AG04450 (cell line): ENCODE measurements around the gene CCDC192. TPM values are rescaled to one million over a fixed set of nuclear protein-coding genes. Genes with fewer than 3 reads are reported as not detected.

ENCODE experiments used
- CTCF ChIA-PET: fragments of 300-600, 350-600 bp; formaldehyde crosslinking; extraction: SDS; loops from one replicate; lab custom pipeline; 2022; ENCODE audit warnings: antibody characterized with exemption, inconsistent platforms; lab: Charles Lee
- POLR2A ChIA-PET: fragments of 350-600 bp; formaldehyde crosslinking; extraction: SDS; loops from one replicate; lab custom pipeline; 2021; ENCODE audit warnings: antibody characterized with exemption, inconsistent platforms; lab: Yijun Ruan, JAX
- DNase-seq: peaks from one replicate; pipeline ENCODE4 v3.0.0-alpha.2; 2011; ENCODE audit warnings: low read depth, low spot score
- H3K27ac ChIP-seq: one replicate; pipeline ENCODE4 v1.5.1; 2012; ENCODE audit warnings: low read depth, low read length, control low read depth
- H3K27me3 ChIP-seq: one replicate; pipeline ENCODE4 v1.6.0; 2012; ENCODE audit warnings: low read length; ENCODE audit not compliant: control insufficient read depth, insufficient read depth
- H3K4me3 ChIP-seq: 2 replicates; pipeline ENCODE4 v1.5.1; 2011; ENCODE audit warnings: mild to moderate bottlenecking, low read depth, low read length, control low read depth
- H3K9me3 ChIP-seq: 2 replicates; pipeline ENCODE4 v1.5.1; 2012; ENCODE audit warnings: low read length; ENCODE audit not compliant: control insufficient read depth, insufficient read depth
- CTCF ChIP-seq: IDR thresholded peaks from 2 replicates; pipeline ENCODE4 v1.5.1; 2011; ENCODE audit warnings: low read depth, low read length, control low read depth, inconsistent platforms
- polyA minus RNA-seq: library from RNA; depleted of rRNA, polyadenylated mRNA; stranded (reverse); fragments of >200 nt; gene quantifications from 2 replicates; pipeline ENCODE4 v1.2.3, GENCODE V29; 2011; rRNA and poly(A)+ RNA removed
- polyA plus RNA-seq: library from polyadenylated mRNA; depleted of rRNA; stranded (reverse); fragments of >200 nt; gene quantifications from 2 replicates; pipeline ENCODE4 v1.2.3, GENCODE V29; 2011; rRNA removed

The CCDC192 gene
- polyA plus RNA-seq (not detected in 2 replicates), polyA minus RNA-seq (not detected in 2 replicates)

- no peak for TF ChIP-seq CTCF
- no peak for DNase-seq
- Histone ChIP-seq H3K4me3 (no peak within 1 kb of the TSS), H3K27ac (no peak within 1 kb of the TSS), H3K9me3 (no peaks in the 10 kb centered on the region), H3K27me3 (no peaks in the 10 kb centered on the region)
- POLR2A ChIA-PET = no interaction called here
- CTCF ChIA-PET = no interaction called here
Measured at GRCh38 chr5:127702926-127703561, at the start of gene CCDC192. TSS of gene CCDC192 (plus strand) at chr5:127703391. CDS start at chr5:127703446, 55 bp downstream.

- Histone ChIP-seq H3K27ac (no peak overlapping the region), H3K27me3 (peaks cover 6% of the 10 kb centered on the region), H3K4me3 (no peak overlapping the region), H3K9me3 (no peaks in the 10 kb centered on the region)
- no peak for DNase-seq
- no peak for TF ChIP-seq CTCF
- CTCF ChIA-PET = no interaction called here
- POLR2A ChIA-PET = no interaction called here
Measured at GRCh38 chr5:127656825-127657224, 46.4 kb upstream of the CCDC192 start.

DNA sequence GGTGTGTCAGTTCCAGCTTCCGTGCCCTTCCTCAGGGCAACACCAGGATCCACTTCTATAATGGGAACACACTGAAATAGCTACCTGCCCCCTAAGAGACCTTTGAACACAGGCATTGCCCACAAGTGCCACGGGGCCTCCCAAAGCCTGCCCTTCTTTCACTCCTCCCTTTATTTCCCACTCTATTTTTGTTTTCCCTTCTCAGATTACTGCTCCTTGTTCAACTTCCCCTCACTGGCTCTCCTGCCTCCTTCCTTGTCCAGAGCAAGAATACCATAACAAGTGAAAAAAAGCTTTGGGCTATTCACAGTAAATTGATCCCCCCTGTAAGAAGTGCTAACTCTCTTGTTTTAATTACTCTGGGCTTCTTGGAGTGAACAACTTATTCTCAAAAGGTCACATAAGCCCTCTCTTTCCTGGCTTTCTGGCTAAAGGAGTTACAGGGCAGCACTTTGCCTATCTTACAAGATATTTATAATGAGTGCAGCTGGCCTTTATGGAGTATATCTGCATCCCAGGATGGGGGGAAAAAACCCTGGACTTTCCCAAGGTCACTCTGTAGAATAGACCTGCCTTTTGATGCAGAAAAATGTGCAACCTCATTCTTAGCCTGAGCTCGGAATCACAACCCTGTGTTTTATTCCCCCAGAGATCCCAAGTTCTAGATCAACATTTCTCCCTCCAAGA lies 43.0 kb upstream of the CCDC192 start:
- ChIA-PET POLR2A (no interaction called here), CTCF (no interaction called here)
- H3K27ac ChIP-seq = no peak overlapping the region

GRCh38 chr5:127664093-127664492 lies 39.1 kb upstream of the CCDC192 start:
- no peak overlapping the region for H3K27ac ChIP-seq
- no peaks in the 10 kb centered on the region for H3K9me3 ChIP-seq
- no peak for TF ChIP-seq CTCF
- ChIA-PET POLR2A (no interaction called here), CTCF (no interaction called here)
- H3K4me3 ChIP-seq = no peak overlapping the region
- no peak for DNase-seq
- H3K27me3 ChIP-seq = peaks cover 3% of the 10 kb centered on the region

More for the DNA sequence above, 43.0 kb upstream of the CCDC192 start:
- TF ChIP-seq CTCF = no peak
- DNase-seq = no peak
- Histone ChIP-seq H3K27me3 (peaks cover 6% of the 10 kb centered on the region), H3K9me3 (no peaks in the 10 kb centered on the region), H3K4me3 (no peak overlapping the region)

DNA sequence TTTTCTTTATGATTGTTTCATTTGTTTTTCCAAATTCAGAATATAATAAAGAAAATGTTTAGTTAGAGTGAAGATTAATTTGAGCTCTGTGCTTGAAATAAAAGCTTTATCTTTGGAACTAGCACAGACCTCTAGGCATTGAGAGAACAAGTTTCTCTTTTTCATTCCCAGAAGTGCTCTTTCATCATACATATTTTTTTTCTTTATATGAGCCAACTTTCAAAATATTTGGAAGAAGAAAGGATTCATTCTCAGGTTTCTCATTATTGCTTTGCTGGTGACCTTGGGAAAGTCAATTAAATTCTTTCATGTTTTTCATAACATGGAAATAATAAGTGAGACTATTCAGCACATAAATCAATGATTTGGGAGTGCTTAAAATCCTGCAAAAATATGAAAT lies 37.5 kb upstream of the CCDC192 start:
- ChIA-PET POLR2A (interaction anchor here (0.6 kb wide), 1 partner anchor 344 kb away, joined by 4 read pairs; no protein-coding TSS in a partner anchor), CTCF (interaction anchor here (1.0 kb wide), 1 partner anchor 536 kb away, joined by 3 read pairs; no protein-coding TSS in a partner anchor)
- Histone ChIP-seq H3K4me3 (no peak overlapping the region), H3K27ac (no peak overlapping the region), H3K9me3 (no peaks in the 10 kb centered on the region), H3K27me3 (no peaks in the 10 kb centered on the region)
- no peak for DNase-seq
- TF ChIP-seq CTCF = no peak
